GM23338 (cell line): ENCODE results near the gene CHGA. TPM values are rescaled to one million over a fixed set of nuclear protein-coding genes. Genes with fewer than 3 reads are reported as not detected.

Experiments used
- ATAC-seq: fragments of 200-7000 bp; cut with Tn5 transposase; 3 replicates; pipeline ENCODE4 v1.9.1; 2020
- DNase-seq: peaks from one replicate; pipeline ENCODE4 v3.0.0-alpha.2; 2015; ENCODE audit warnings: low spot score
- H2AFZ ChIP-seq: fragments of 200-600 bp; sonication (generic); 2 replicates; pipeline ENCODE4 v1.8.0; 2016; ENCODE audit warnings: antibody characterized with exemption, mild to moderate bottlenecking, moderate library complexity
- H3F3A ChIP-seq: fragments of 200-600 bp; sonication (generic); replicated peaks from 2 replicates; pipeline ENCODE4 v1.8.0; 2017; ENCODE audit warnings: antibody characterized with exemption, mixed run types, low read depth
- H3K27ac ChIP-seq: fragments of 200-600 bp; sonication (generic); 2 replicates; pipeline ENCODE4 v1.6.1; 2016; ENCODE audit warnings: low read depth
- H3K27me3 ChIP-seq: fragments of 200-600 bp; sonication (generic); 2 replicates; pipeline ENCODE4 v1.8.0; 2016; ENCODE audit warnings: mild to moderate bottlenecking, mixed run types, moderate library complexity; ENCODE audit not compliant: insufficient read depth
- H3K36me3 ChIP-seq: fragments of 200-600 bp; sonication (generic); 2 replicates; pipeline ENCODE4 v1.8.0; 2016; ENCODE audit warnings: mild to moderate bottlenecking; ENCODE audit not compliant: insufficient read depth
- H3K4me1 ChIP-seq: fragments of 200-600 bp; sonication (generic); 2 replicates; pipeline ENCODE4 v1.8.0; 2016; ENCODE audit warnings: mild to moderate bottlenecking, moderate library complexity; ENCODE audit not compliant: insufficient read depth
- H3K4me2 ChIP-seq: fragments of 200-600 bp; sonication (generic); 2 replicates; pipeline ENCODE4 v1.7.1; 2017; ENCODE audit warnings: mixed run types
- H3K4me3 ChIP-seq: fragments of 200-600 bp; sonication (generic); 2 replicates; pipeline ENCODE4 v1.6.1; 2016; ENCODE audit warnings: mixed run types
- H3K79me2 ChIP-seq: fragments of 200-600 bp; sonication (generic); replicated peaks from 2 replicates; pipeline ENCODE4 v1.8.0; 2017; ENCODE audit warnings: mild to moderate bottlenecking; ENCODE audit not compliant: insufficient read depth
- H3K9me2 ChIP-seq: fragments of 200-600 bp; sonication (generic); 2 replicates; pipeline ENCODE4 v1.8.0; 2017; ENCODE audit not compliant: insufficient read depth
- H4K20me1 ChIP-seq: fragments of 200-600 bp; sonication (generic); replicated peaks from 2 replicates; pipeline ENCODE4 v1.8.0; 2017; ENCODE audit warnings: mild to moderate bottlenecking; ENCODE audit not compliant: insufficient read depth
- H3K27ac Mint-ChIP-seq: 2 replicates; pipeline ENCODE4 v1.8.0; 2020; ENCODE audit warnings: inconsistent platforms, mild to moderate bottlenecking, moderate library complexity, mixed read lengths
- H3K27me3 Mint-ChIP-seq: 3 replicates; pipeline ENCODE4 v1.8.0; 2022; ENCODE audit warnings: low read depth, mild to moderate bottlenecking, moderate library complexity, mixed read lengths, inconsistent platforms; ENCODE audit not compliant: insufficient read depth, poor library complexity
- H3K36me3 Mint-ChIP-seq: 3 replicates; pipeline ENCODE4 v1.8.0; 2021; ENCODE audit warnings: low read depth, mild to moderate bottlenecking, inconsistent platforms, moderate library complexity, mixed read lengths
- H3K4me1 Mint-ChIP-seq: 3 replicates; pipeline ENCODE4 v1.8.0; 2020; ENCODE audit warnings: mild to moderate bottlenecking, inconsistent platforms, mixed read lengths
- H3K4me3 Mint-ChIP-seq: 3 replicates; pipeline ENCODE4 v1.8.0; 2021; ENCODE audit warnings: moderate library complexity, mild to moderate bottlenecking, inconsistent platforms, mixed read lengths
- H3K9me3 Mint-ChIP-seq: 3 replicates; pipeline ENCODE4 v1.8.0; 2020; ENCODE audit warnings: moderate library complexity, mild to moderate bottlenecking, inconsistent platforms, mixed read lengths
- CTCF ChIP-seq, 2 experiments: fragments of 200-600 bp in 1 of 2; sonication (generic) in 1 of 2; conservative IDR thresholded peaks; 2 replicates each; pipeline versions ENCODE4 v1.5.1 to v1.6.1; 2016 to 2017; ENCODE audit warnings: antibody characterized with exemption in 2 of 2, low read depth in 2 of 2, mild to moderate bottlenecking in 2 of 2, moderate library complexity in 1 of 2
- ETS1 ChIP-seq: IDR thresholded peaks from 2 replicates; pipeline ENCODE4 v1.6.1; 2016; ENCODE audit warnings: antibody characterized with exemption
- EZH2 ChIP-seq: fragments of 200-600 bp; sonication (generic); IDR thresholded peaks from one replicate; pipeline ENCODE4 v1.8.0; 2017; ENCODE audit warnings: antibody characterized with exemption, mild to moderate bottlenecking, low read depth; ENCODE audit not compliant: unreplicated experiment
- EZH2phosphoT487 ChIP-seq: fragments of 200-600 bp; sonication (generic); IDR thresholded peaks from one replicate; pipeline ENCODE4 v1.8.1; 2018; ENCODE audit warnings: antibody characterized with exemption; ENCODE audit not compliant: unreplicated experiment
- REST ChIP-seq: IDR thresholded peaks from one replicate; pipeline ENCODE4 v1.6.1; 2018; ENCODE audit warnings: antibody characterized with exemption; ENCODE audit not compliant: unreplicated experiment
- STAT1 ChIP-seq: IDR thresholded peaks from one replicate; pipeline ENCODE4 v1.6.1; 2016; ENCODE audit warnings: antibody characterized with exemption; ENCODE audit not compliant: unreplicated experiment
- ZNF331 ChIP-seq: fragments of 250-450 bp; sonication (Bioruptor Pico); IDR thresholded peaks from 2 replicates; pipeline ENCODE4 v1.5.0; 2020; ENCODE audit warnings: low read depth, mild to moderate bottlenecking, moderate library complexity
- polyA plus RNA-seq: library from polyadenylated mRNA; unstranded; fragments of >200 nt; fragmentation: Nextera tagmentation; extraction: Ambion mirVana; gene quantifications from 2 replicates; pipeline ENCODE4 v1.2.1, GENCODE V29; 2016
- total RNA-seq: library from RNA; depleted of rRNA; stranded (reverse); fragments of >200 nt; shearing (Covaris generic); gene quantifications from 2 replicates; pipeline ENCODE4 v1.2.3, GENCODE V29; 2014

The CHGA gene
- total and polyA plus RNA-seq, 2 experiments from 2014 or later = 13.9 to 19.6 TPM

DNA sequence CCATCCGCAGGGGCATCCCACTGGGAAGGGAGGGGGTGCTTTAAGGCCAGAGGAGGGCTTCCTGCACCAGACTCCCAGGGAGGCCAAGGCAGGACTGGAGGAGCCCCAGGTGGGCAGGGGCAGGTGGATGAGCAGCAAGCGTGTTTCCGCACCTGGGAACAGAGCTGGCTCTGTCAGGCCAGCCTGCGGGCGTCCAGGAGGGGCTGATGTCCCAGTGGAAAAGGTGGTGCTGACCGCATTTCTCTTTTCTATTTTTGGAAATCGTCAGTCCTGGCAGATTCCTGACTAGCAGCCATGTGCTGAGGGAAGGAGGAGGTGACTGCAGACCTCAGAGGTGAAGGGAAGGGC is 27.2 kb downstream of the CHGA start:
- DNase-seq = no peak
- H3K4me2 ChIP-seq = no peak overlapping the region
- H4K20me1 ChIP-seq = no peaks in the 10 kb centered on the region; the same call in 1 of the 2 replicates
- Mint-ChIP-seq H3K4me3 (no peak overlapping the region), H3K27ac (no peak overlapping the region), H3K9me3 (no peaks in the 10 kb centered on the region), H3K36me3 (peaks cover 40% of the 10 kb centered on the region), H3K4me1 (peaks cover 6% of the 10 kb centered on the region), H3K27me3 (peaks cover 5% of the 10 kb centered on the region)
- no peaks in the 10 kb centered on the region for H3K79me2 ChIP-seq
- H3K27ac ChIP-seq = no peak overlapping the region
- no peaks in the 10 kb centered on the region for H3F3A ChIP-seq
- H3K36me3 ChIP-seq = no peaks in the 10 kb centered on the region; the same call in 1 of the 2 replicates
- peaks cover 4% of the 10 kb centered on the region; the same call in 1 of the 2 replicates for H3K4me1 ChIP-seq
- no peaks in the 10 kb centered on the region for H3K27me3 ChIP-seq
- no peak for ATAC-seq
- H3K4me3 ChIP-seq = no peak overlapping the region
- H2AFZ ChIP-seq = no peak overlapping the region
- H3K9me2 ChIP-seq = no peaks in the 10 kb centered on the region
- TF ChIP-seq EZH2phosphoT487 (no peak), REST (no peak), ZNF331 (CRISPR knock-in tag) (no peak), EZH2 (no peak)

- H3K4me3 Mint-ChIP-seq = no peak overlapping the region
- no peak overlapping the region for H3K27ac Mint-ChIP-seq
- TF ChIP-seq CTCF (conservative IDR thresholded peaks at IDR 0.05; ENCODE audit: low read depth in 2 of 2) (no peak), REST (no peak), ETS1 (no peak), EZH2 (no peak), STAT1 (no peak)
These were observed 27.8 kb downstream of the CHGA start for GRCh38 chr14:92950773-92951172.

More at GRCh38 chr14:92950773-92951172, 27.8 kb downstream of the CHGA start:
- Mint-ChIP-seq H3K9me3 (no peaks in the 10 kb centered on the region), H3K36me3 (peaks cover 40% of the 10 kb centered on the region), H3K27me3 (peaks cover 6% of the 10 kb centered on the region), H3K4me1 (peaks cover 8% of the 10 kb centered on the region)
- Histone ChIP-seq H3K4me2 (no peak overlapping the region), H3F3A (no peaks in the 10 kb centered on the region), H2AFZ (no peak overlapping the region), H3K9me2 (no peaks in the 10 kb centered on the region), H4K20me1 (no peaks in the 10 kb centered on the region; the same call in 1 of the 2 replicates), H3K27me3 (no peaks in the 10 kb centered on the region), H3K4me3 (no peak overlapping the region), H3K4me1 (peaks cover 7% of the 10 kb centered on the region; the same call in 1 of the 2 replicates), H3K36me3 (no peaks in the 10 kb centered on the region; the same call in 1 of the 2 replicates), H3K27ac (no peak overlapping the region), H3K79me2 (no peaks in the 10 kb centered on the region)
- DNase-seq = no peak
- ATAC-seq = no peak
